Trophoblast cell (in vitro differentiated cells and primary cell): ENCODE results near the gene GLIS1.

Experiments used
- DNase-seq, 2 donors: peaks; one replicate each; pipeline ENCODE4 v3.0.0-alpha.2; 2016
- H2AFZ ChIP-seq: 2 replicates; pipeline ENCODE4 v1.6.1; 2013; ENCODE audit warnings: low read length, moderate library complexity, mild to moderate bottlenecking; ENCODE audit not compliant: insufficient read depth, poor library complexity
- H2AK5ac ChIP-seq: 2 replicates; pipeline ENCODE4 v1.6.1; 2013; ENCODE audit warnings: mild to moderate bottlenecking, low read length
- H2BK120ac ChIP-seq: 2 replicates; pipeline ENCODE4 v1.6.1; 2013; ENCODE audit warnings: low read length, mild to moderate bottlenecking, moderate library complexity; ENCODE audit not compliant: insufficient read depth, poor library complexity
- H2BK12ac ChIP-seq: 2 replicates; pipeline ENCODE4 v1.6.1; 2013; ENCODE audit warnings: mild to moderate bottlenecking, low read length, moderate library complexity
- H2BK5ac ChIP-seq: 2 replicates; pipeline ENCODE4 v1.6.1; 2013; ENCODE audit warnings: low read length, low read depth, moderate library complexity, mild to moderate bottlenecking; ENCODE audit not compliant: poor library complexity
- H3K14ac ChIP-seq: 2 replicates; pipeline ENCODE4 v1.6.1; 2013; ENCODE audit warnings: mild to moderate bottlenecking, low read length
- H3K18ac ChIP-seq: 2 replicates; pipeline ENCODE4 v1.6.1; 2013; ENCODE audit warnings: mild to moderate bottlenecking, low read length
- H3K23ac ChIP-seq: 2 replicates; pipeline ENCODE4 v1.6.1; 2013; ENCODE audit warnings: low read length
- H3K27ac ChIP-seq: 2 replicates; pipeline ENCODE4 v1.5.1; 2013; ENCODE audit warnings: low read depth, mild to moderate bottlenecking, inconsistent platforms, low read length, moderate library complexity
- H3K27me3 ChIP-seq: 2 replicates; pipeline ENCODE4 v1.6.1; 2013; ENCODE audit warnings: inconsistent platforms, mild to moderate bottlenecking, low read length, moderate library complexity; ENCODE audit not compliant: insufficient read depth
- H3K36me3 ChIP-seq, 2 experiments: 1 replicate in 1 of 2; 2 replicates in 1 of 2; pipeline ENCODE4 v1.6.1; 2013; ENCODE audit warnings: low read length in 2 of 2, mild to moderate bottlenecking in 2 of 2, moderate library complexity in 1 of 2; ENCODE audit not compliant: insufficient read depth in 2 of 2, control insufficient read depth in 1 of 2
- H3K4ac ChIP-seq: 2 replicates; pipeline ENCODE4 v1.6.1; 2013; ENCODE audit warnings: low read depth, mild to moderate bottlenecking, low read length, moderate library complexity
- H3K4me1 ChIP-seq, 2 experiments: 1 replicate in 1 of 2; 2 replicates in 1 of 2; pipeline ENCODE4 v1.6.1; 2013; ENCODE audit warnings: low read length in 2 of 2, mild to moderate bottlenecking in 2 of 2, moderate library complexity in 1 of 2; ENCODE audit not compliant: insufficient read depth in 2 of 2, control insufficient read depth in 1 of 2
- H3K4me2 ChIP-seq: 2 replicates; pipeline ENCODE4 v1.6.1; 2013; ENCODE audit warnings: inconsistent platforms, mild to moderate bottlenecking, low read length, moderate library complexity
- H3K4me3 ChIP-seq: 2 replicates; pipeline ENCODE4 v1.5.1; 2013; ENCODE audit warnings: mild to moderate bottlenecking, low read depth, low read length, inconsistent platforms
- H3K79me1 ChIP-seq: one replicate; pipeline ENCODE4 v1.6.1; 2013; ENCODE audit warnings: low read length
- H3K79me2 ChIP-seq: 2 replicates; pipeline ENCODE4 v1.6.1; 2013; ENCODE audit warnings: low read length, mild to moderate bottlenecking; ENCODE audit not compliant: control insufficient read depth, insufficient read depth, poor library complexity
- H3K9ac ChIP-seq: 2 replicates; pipeline ENCODE4 v1.6.1; 2013; ENCODE audit warnings: mild to moderate bottlenecking, low read length
- H3K9me3 ChIP-seq: 2 replicates; pipeline ENCODE4 v1.6.1; 2013; ENCODE audit warnings: low read depth, mild to moderate bottlenecking, control low read depth, inconsistent platforms, low read length; ENCODE audit not compliant: insufficient read depth
- H4K12ac ChIP-seq: 2 replicates; pipeline ENCODE4 v1.6.1; 2013; ENCODE audit warnings: low read depth, mild to moderate bottlenecking, low read length, moderate library complexity
- H4K8ac ChIP-seq: 2 replicates; pipeline ENCODE4 v1.6.1; 2013; ENCODE audit warnings: low read depth, mild to moderate bottlenecking, low read length, moderate library complexity
- H4K91ac ChIP-seq: one replicate; pipeline ENCODE4 v1.6.1; 2013; ENCODE audit warnings: low read depth, mild to moderate bottlenecking, low read length, moderate library complexity
- WGBS: extraction: QIAGEN DNeasy Blood & Tissue Kit; methylation state at CpG from one replicate; pipeline ENCODE4 v1.1.7; 2013; ENCODE audit warnings: missing lambda C conversion rate; ENCODE audit not compliant: insufficient read length, insufficient coverage; ENCODE audit errors: extremely low coverage; 5-methylcytosine and 5-hydroxymethylcytosine counted together

The GLIS1 gene

GRCh38 chr1:53703174-53703573 is 35.8 kb downstream of the GLIS1 start:
- H3K36me3 ChIP-seq: no peaks in the 10 kb centered on the region
- DNase-seq: no peak
- H3K4me1 ChIP-seq: peaks cover 0 to 1% of the 10 kb centered on the region in 2 experiments
- no peak overlapping the region for H3K27ac ChIP-seq
- no peak overlapping the region for H3K4me3 ChIP-seq
- H2AFZ ChIP-seq: no peak overlapping the region
- no peak overlapping the region for H2BK5ac ChIP-seq
- no peak overlapping the region for H3K4me2 ChIP-seq
- no peak overlapping the region for H2BK12ac ChIP-seq
- H3K79me2 ChIP-seq: no peaks in the 10 kb centered on the region
- H2BK120ac ChIP-seq: no peak overlapping the region
- no peak overlapping the region for H4K91ac ChIP-seq
- no peak overlapping the region for H3K9ac ChIP-seq
- no CpG with 5 or more reads among the region's 1 CpG for WGBS
- no peak overlapping the region for H2AK5ac ChIP-seq
- H3K14ac ChIP-seq: no peak overlapping the region
- H3K9me3 ChIP-seq: peaks cover 2% of the 10 kb centered on the region
- no peak overlapping the region for H3K23ac ChIP-seq
- no peak overlapping the region for H3K18ac ChIP-seq
- H3K4ac ChIP-seq: no peak overlapping the region
- no peaks in the 10 kb centered on the region for H3K79me1 ChIP-seq
- no peaks in the 10 kb centered on the region for H3K27me3 ChIP-seq
- no peak overlapping the region for H4K8ac ChIP-seq
- no peak overlapping the region for H4K12ac ChIP-seq

- H3K36me3 ChIP-seq: no peaks in the 10 kb centered on the region
- H3K4ac ChIP-seq: no peak overlapping the region
- peaks cover 0 to 1% of the 10 kb centered on the region in 2 experiments for H3K4me1 ChIP-seq
- H3K23ac ChIP-seq: no peak overlapping the region
- H3K18ac ChIP-seq: no peak overlapping the region
- no peak overlapping the region for H4K8ac ChIP-seq
- H3K9ac ChIP-seq: no peak overlapping the region
- H4K91ac ChIP-seq: no peak overlapping the region
- no peak overlapping the region for H2AK5ac ChIP-seq
- H3K4me3 ChIP-seq: no peak overlapping the region
- no peaks in the 10 kb centered on the region for H3K27me3 ChIP-seq
- H2BK120ac ChIP-seq: no peak overlapping the region
- no peak overlapping the region for H2AFZ ChIP-seq
- H3K27ac ChIP-seq: no peak overlapping the region
- H3K4me2 ChIP-seq: no peak overlapping the region
- no CpG with 5 or more reads among the region's 8 CpGs for WGBS
- H3K14ac ChIP-seq: no peak overlapping the region
- no peak for DNase-seq
- no peaks in the 10 kb centered on the region for H3K79me2 ChIP-seq
- no peak overlapping the region for H2BK5ac ChIP-seq
- H3K9me3 ChIP-seq: peaks cover 2% of the 10 kb centered on the region
- H2BK12ac ChIP-seq: no peak overlapping the region
- no peaks in the 10 kb centered on the region for H3K79me1 ChIP-seq
- H4K12ac ChIP-seq: no peak overlapping the region
Measured at GRCh38 chr1:53702341-53702740, 36.6 kb downstream of the GLIS1 start.

GRCh38 chr1:53700776-53701175 is 38.2 kb downstream of the GLIS1 start:
- H4K12ac ChIP-seq: no peak overlapping the region
- no peak overlapping the region for H3K27ac ChIP-seq
- H3K9me3 ChIP-seq: peaks cover 2% of the 10 kb centered on the region
- no peak overlapping the region for H2BK5ac ChIP-seq
- H3K79me2 ChIP-seq: no peaks in the 10 kb centered on the region
- no peaks in the 10 kb centered on the region for H3K36me3 ChIP-seq
- WGBS: no CpG with 5 or more reads among the region's 3 CpGs
- no peak for DNase-seq
- H3K9ac ChIP-seq: no peak overlapping the region
- no peak overlapping the region for H3K4me3 ChIP-seq
- no peak overlapping the region for H3K4me2 ChIP-seq
- no peak overlapping the region for H4K8ac ChIP-seq
- no peaks in the 10 kb centered on the region for H3K79me1 ChIP-seq
- no peak overlapping the region for H3K14ac ChIP-seq
- H2AFZ ChIP-seq: no peak overlapping the region
- H2AK5ac ChIP-seq: no peak overlapping the region
- H2BK12ac ChIP-seq: no peak overlapping the region
- no peaks in the 10 kb centered on the region for H3K27me3 ChIP-seq
- H3K18ac ChIP-seq: no peak overlapping the region
- H3K23ac ChIP-seq: no peak overlapping the region
- no peak overlapping the region for H4K91ac ChIP-seq
- peaks cover 0 to 1% of the 10 kb centered on the region in 2 experiments for H3K4me1 ChIP-seq
- H2BK120ac ChIP-seq: no peak overlapping the region
- H3K4ac ChIP-seq: no peak overlapping the region

GRCh38 chr1:53699981-53700380 is 39.0 kb downstream of the GLIS1 start:
- H3K79me1 ChIP-seq: no peaks in the 10 kb centered on the region
- H3K4me2 ChIP-seq: no peak overlapping the region
- no peak overlapping the region for H3K14ac ChIP-seq
- H3K4me3 ChIP-seq: no peak overlapping the region
- no peaks in the 10 kb centered on the region for H3K79me2 ChIP-seq
- no peak overlapping the region for H2AK5ac ChIP-seq
- no CpG with 5 or more reads among the region's 8 CpGs for WGBS
- H3K9me3 ChIP-seq: peaks cover 2% of the 10 kb centered on the region
- no peaks in the 10 kb centered on the region for H3K36me3 ChIP-seq
- no peak overlapping the region for H2BK5ac ChIP-seq
- H2BK120ac ChIP-seq: no peak overlapping the region
- no peak overlapping the region for H3K18ac ChIP-seq
- H3K4me1 ChIP-seq: peaks cover 0 to 1% of the 10 kb centered on the region in 2 experiments
- DNase-seq: no peak
- H3K23ac ChIP-seq: no peak overlapping the region
- H3K27me3 ChIP-seq: no peaks in the 10 kb centered on the region
- no peak overlapping the region for H4K8ac ChIP-seq
- H3K27ac ChIP-seq: no peak overlapping the region
- H4K12ac ChIP-seq: no peak overlapping the region
- no peak overlapping the region for H3K4ac ChIP-seq
- H3K9ac ChIP-seq: no peak overlapping the region
- H2AFZ ChIP-seq: no peak overlapping the region
- no peak overlapping the region for H2BK12ac ChIP-seq
- H4K91ac ChIP-seq: no peak overlapping the region
